CD4-positive, alpha-beta T cell treated with Interferon alpha-2 for 1 hour (primary cell): ENCODE measurements around the gene HOXC10.

Source experiments
- DNase-seq, 2 donors: peaks; one replicate each; pipeline ENCODE4 v3.0.0-alpha.2; 2020 to 2022

HOXC10 gene

GRCh38 chr12:53977596-53978445 lies 7.1 kb upstream of the HOXC10 start:
- no peak for DNase-seq

- no peak for DNase-seq
These were observed 6.2 kb upstream of the HOXC10 start for GRCh38 chr12:53978477-53979356.

GRCh38 chr12:53980104-53980801 lies 4.7 kb upstream of the HOXC10 start:
- no peak for DNase-seq

- DNase-seq: no peak
These were observed 4.0 kb upstream of the HOXC10 start for GRCh38 chr12:53980802-53981496.

GRCh38 chr12:53981634-53982565 lies 3.0 kb upstream of the HOXC10 start:
- no peak for DNase-seq

- no peak for DNase-seq
These were observed 2.0 kb upstream of the HOXC10 start for GRCh38 chr12:53982648-53983567.

- no peak for DNase-seq
These were observed 1.4 kb upstream of the HOXC10 start for GRCh38 chr12:53983568-53983949.

- DNase-seq: no peak
These were observed 885 bp upstream of the HOXC10 start for GRCh38 chr12:53983950-53984572.

GRCh38 chr12:53985692-53985993 lies 697 bp downstream of the HOXC10 start:
- DNase-seq: no peak

GRCh38 chr12:53985994-53986685 lies 1.2 kb downstream of the HOXC10 start:
- no peak for DNase-seq

GRCh38 chr12:53986686-53987483 lies 1.9 kb downstream of the HOXC10 start:
- no peak for DNase-seq

- DNase-seq: no peak
These were observed 2.9 kb downstream of the HOXC10 start for GRCh38 chr12:53987787-53988230.

- no peak for DNase-seq
These were observed 3.7 kb downstream of the HOXC10 start for GRCh38 chr12:53988541-53989226.

GRCh38 chr12:53989227-53990113 lies 4.5 kb downstream of the HOXC10 start:
- peak; percentile 23 to 45 for DNase-seq

GRCh38 chr12:53990311-53991076 lies 5.5 kb downstream of the HOXC10 start:
- DNase-seq: no peak

GRCh38 chr12:53991077-53991460 lies 6.1 kb downstream of the HOXC10 start:
- DNase-seq: no peak
